HCT116 (cell line): ENCODE data around the gene THAP8. TPM values are rescaled to one million over a fixed set of nuclear protein-coding genes. Genes with fewer than 3 reads are reported as not detected.

Experiments
- ATAC-seq: fragments of 200-7000 bp; cut with Tn5 transposase; 2 replicates; pipeline ENCODE4 v1.9.1; 2020; ENCODE audit warnings: mild to moderate bottlenecking, moderate library complexity
- BruUV-seq: library from RNA; stranded (reverse); fragments of 400-500 nt; replicated peaks from 2 replicates; lab custom pipeline; 2021; lab: Mats Ljungman, UMichigan
- CTCF ChIA-PET: fragments of 300-600 bp; sonication (Branson Sonifier 250); formaldehyde crosslinking; loops from one replicate; lab custom pipeline; 2021; ENCODE audit warnings: antibody characterized with exemption; lab: Charles Lee
- POLR2A ChIA-PET: fragments of 300-600, 350-600 bp; sonication (Branson Sonifier 250); formaldehyde crosslinking; loops from one replicate; lab custom pipeline; 2021; ENCODE audit warnings: antibody characterized with exemption; lab: Charles Lee
- RAD21 ChIA-PET, 2 experiments: fragments of 300-600 bp; sonication (Branson Sonifier 250); formaldehyde crosslinking; loops; one replicate each; lab custom pipeline; 2023; ENCODE audit warnings: low total read pairs in 2 of 2; ENCODE audit not compliant: uncharacterized antibody in 2 of 2, unreplicated experiment in 2 of 2, low non-redundant PET in 1 of 2; lab: Charles Lee
- DNase-seq: peaks from one replicate; pipeline ENCODE4 v3.0.0-alpha.2; 2010; ENCODE audit warnings: low read depth, low spot score
- H2AFZ ChIP-seq: fragments of 200-600 bp; shearing (Covaris generic), sonication (generic); 2 replicates; pipeline ENCODE4 v1.6.1; 2017; ENCODE audit warnings: low read depth, mixed run types, mixed read lengths, antibody characterized with exemption, low read length; ENCODE audit not compliant: poor library complexity, severe bottlenecking
- H3K27ac ChIP-seq: 2 replicates; pipeline ENCODE4 v1.5.1; 2012; ENCODE audit warnings: low read depth, low read length
- H3K27me3 ChIP-seq: fragments of 200-600 bp; sonication (generic); 2 replicates; pipeline ENCODE4 v1.6.1; 2016; ENCODE audit warnings: mixed run types, low read length, mixed read lengths; ENCODE audit not compliant: insufficient read depth
- H3K36me3 ChIP-seq, 2 experiments: fragments of 200-500 bp in 1 of 2; fragments of 200-600 bp in 1 of 2; sonication (Bioruptor generic) in 1 of 2; sonication (generic) in 1 of 2; 2 replicates each; pipeline versions ENCODE4 v1.5.1 to v1.6.1; 2014 to 2016; ENCODE audit warnings: low read length in 2 of 2, inconsistent platforms in 1 of 2, mixed read lengths in 1 of 2, mixed run types in 1 of 2; ENCODE audit not compliant: insufficient read depth in 2 of 2, control insufficient read depth in 1 of 2
- H3K4me1 ChIP-seq, 2 experiments: fragments of 200-600 bp in 1 of 2; sonication (generic) in 1 of 2; 2 replicates each; pipeline versions ENCODE4 v1.5.1 to v1.6.1; 2012 to 2017; ENCODE audit warnings: low read length in 2 of 2, inconsistent platforms in 1 of 2, mild to moderate bottlenecking in 1 of 2, mixed read lengths in 1 of 2, mixed run types in 1 of 2, moderate library complexity in 1 of 2; ENCODE audit not compliant: insufficient read depth in 2 of 2, control insufficient read depth in 1 of 2
- H3K4me2 ChIP-seq: fragments of 200-600 bp; sonication (generic); 2 replicates; pipeline ENCODE4 v1.6.1; 2017; ENCODE audit warnings: mixed run types, low read length, mixed read lengths
- H3K4me3 ChIP-seq, 2 experiments: fragments of 200-600 bp in 1 of 2; sonication (generic) in 1 of 2; replicated peaks in 1 of 2; 2 replicates each; pipeline ENCODE4 v1.5.1; 2011 to 2016; ENCODE audit warnings: low read length in 2 of 2, control low read depth in 1 of 2, low read depth in 1 of 2, mild to moderate bottlenecking in 1 of 2, mixed read lengths in 1 of 2, mixed run types in 1 of 2
- H3K79me2 ChIP-seq: fragments of 200-600 bp; sonication (generic); 2 replicates; pipeline ENCODE4 v1.6.1; 2017; ENCODE audit warnings: mild to moderate bottlenecking, mixed run types, low read length, moderate library complexity, mixed read lengths; ENCODE audit not compliant: insufficient read depth
- H3K9ac ChIP-seq: fragments of 200-600 bp; sonication (generic); 2 replicates; pipeline ENCODE4 v1.6.1; 2016; ENCODE audit warnings: low read length, mixed read lengths
- H3K9me2 ChIP-seq: fragments of 200-600 bp; sonication (generic), shearing (Covaris generic); 2 replicates; pipeline ENCODE4 v1.6.1; 2017; ENCODE audit warnings: mixed run types, mild to moderate bottlenecking, moderate library complexity; ENCODE audit not compliant: insufficient read depth
- H3K9me3 ChIP-seq, 2 experiments: fragments of 200-500 bp in 1 of 2; fragments of 200-600 bp in 1 of 2; sonication (Bioruptor generic) in 1 of 2; sonication (generic) in 1 of 2; 2 replicates each; pipeline ENCODE4 v1.6.1; 2014 to 2017; ENCODE audit warnings: low read length in 2 of 2, mixed read lengths in 2 of 2, inconsistent platforms in 1 of 2, low read depth in 1 of 2, mild to moderate bottlenecking in 1 of 2, mixed run types in 1 of 2, moderate library complexity in 1 of 2; ENCODE audit not compliant: control insufficient read depth in 1 of 2, insufficient read depth in 1 of 2
- H4K20me1 ChIP-seq: fragments of 200-600 bp; sonication (generic), shearing (Covaris generic); 2 replicates; pipeline ENCODE4 v1.6.1; 2017; ENCODE audit warnings: mixed run types, mild to moderate bottlenecking, moderate library complexity; ENCODE audit not compliant: insufficient read depth
- ELF1 ChIP-seq: IDR thresholded peaks from 2 replicates; pipeline ENCODE4 v1.6.1; 2012; ENCODE audit warnings: low read depth, borderline replicate concordance
- EZH2 ChIP-seq: fragments of 200-600 bp; sonication (generic); IDR thresholded peaks from 2 replicates; pipeline ENCODE4 v1.6.1; 2017; ENCODE audit warnings: antibody characterized with exemption, mixed run types
- FOSL1 ChIP-seq: IDR thresholded peaks from 2 replicates; pipeline ENCODE4 v1.6.1; 2012; ENCODE audit warnings: low read depth
- JUND ChIP-seq: IDR thresholded peaks from 2 replicates; pipeline ENCODE4 v1.6.1; 2012
- RAD21 ChIP-seq: IDR thresholded peaks from 2 replicates; pipeline ENCODE4 v1.6.1; 2012; ENCODE audit warnings: low read depth, mild to moderate bottlenecking
- SP1 ChIP-seq: IDR thresholded peaks from 2 replicates; pipeline ENCODE4 v1.6.1; 2012; ENCODE audit warnings: low read depth
- SRF ChIP-seq: IDR thresholded peaks from 2 replicates; pipeline ENCODE4 v1.6.1; 2012; ENCODE audit warnings: low read depth
- ZNF274 ChIP-seq: fragments of 200-500 bp; sonication (Bioruptor generic); IDR thresholded peaks from 2 replicates; pipeline ENCODE4 v1.6.1; 2014; ENCODE audit warnings: mild to moderate bottlenecking, low read depth, low read length, inconsistent platforms
- intact Hi-C: fragments of 100-400 bp; cut with micrococcal nuclease; formaldehyde crosslinking; loops from 2 replicates; pipeline ENCODE4 v1.10.0; 2022
- total RNA-seq: library from RNA; stranded (reverse); gene quantifications from one replicate; pipeline ENCODE4 v1.2.1, GENCODE V29; 2021; ENCODE audit not compliant: unreplicated experiment
- TF ChIP-seq, protein P1 (sequence below): IDR thresholded peaks from 2 replicates; pipeline ENCODE4 v1.6.1; 2012; ENCODE audit warnings: low read depth

Gene THAP8
- total RNA-seq, 1 experiment from 2014 or later = 1.7 TPM

DNA sequence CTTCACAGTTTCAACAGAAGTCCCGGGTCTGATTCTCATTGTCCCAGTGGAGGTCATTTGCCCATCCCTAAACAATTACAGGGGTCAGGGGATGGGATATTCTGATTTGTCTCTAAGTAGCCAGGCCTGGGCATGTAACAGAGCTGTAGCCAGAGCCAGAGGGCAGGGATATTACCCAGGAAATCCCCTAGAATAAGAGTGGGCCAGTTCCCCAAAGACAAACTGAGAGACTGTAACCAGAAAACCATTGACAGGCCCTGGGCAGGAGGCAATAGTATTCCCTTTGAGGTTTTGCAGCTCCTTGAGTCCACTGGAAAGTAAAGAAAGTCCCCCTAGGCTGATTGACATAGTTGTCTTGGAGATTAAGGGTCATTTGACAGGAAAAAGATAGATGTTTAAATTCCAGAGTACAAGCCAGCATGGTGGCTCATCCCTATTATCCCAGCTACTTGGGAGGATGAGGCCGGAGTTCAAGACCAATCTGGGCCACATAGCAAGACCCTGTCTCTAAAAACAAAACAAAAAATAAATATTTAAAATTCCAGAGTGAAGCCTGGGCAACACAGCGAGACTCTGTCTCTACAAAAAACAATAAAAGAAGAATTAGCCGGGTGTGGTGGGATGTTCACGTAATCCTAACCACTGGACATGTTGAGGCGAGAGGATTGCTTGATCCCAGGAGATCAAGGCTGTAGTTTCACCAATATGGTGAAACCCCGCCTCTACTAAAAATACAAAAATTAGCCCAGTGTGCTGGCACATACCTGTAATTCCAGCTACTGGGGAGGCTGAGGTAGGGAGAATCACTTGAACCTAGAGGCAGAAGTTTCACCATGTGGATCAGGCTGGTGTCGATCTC is 60.9 kb downstream of the THAP8 start:
- ChIA-PET CTCF (no interaction called here), RAD21 (no interaction called here), POLR2A (no interaction called here)
- Histone ChIP-seq H3K9ac (no peak overlapping the region), H3K27me3 (no peaks in the 10 kb centered on the region), H3K9me2 (no peaks in the 10 kb centered on the region), H3K4me3 (no peak overlapping the region), H4K20me1 (no peaks in the 10 kb centered on the region), H2AFZ (no peak overlapping the region), H3K27ac (no peak overlapping the region; the same call in 1 of the 2 replicates), H3K9me3 (no peaks in the 10 kb centered on the region), H3K4me1 (peaks cover 13 to 21% of the 10 kb centered on the region in 2 experiments), H3K79me2 (peaks cover 26% of the 10 kb centered on the region), H3K36me3 (0 out of 4 replicates have a peak, but pooled peaks cover 0 to 3% of the 10 kb centered on the region in 2 experiments), H3K4me2 (no peak overlapping the region)
- TF ChIP-seq ZNF274 (no peak), JUND (no peak), SRF (no peak), RAD21 (no peak), SP1 (no peak), FOSL1 (no peak), EZH2 (no peak), ELF1 (no peak)
- TF ChIP-seq, protein P1, sequence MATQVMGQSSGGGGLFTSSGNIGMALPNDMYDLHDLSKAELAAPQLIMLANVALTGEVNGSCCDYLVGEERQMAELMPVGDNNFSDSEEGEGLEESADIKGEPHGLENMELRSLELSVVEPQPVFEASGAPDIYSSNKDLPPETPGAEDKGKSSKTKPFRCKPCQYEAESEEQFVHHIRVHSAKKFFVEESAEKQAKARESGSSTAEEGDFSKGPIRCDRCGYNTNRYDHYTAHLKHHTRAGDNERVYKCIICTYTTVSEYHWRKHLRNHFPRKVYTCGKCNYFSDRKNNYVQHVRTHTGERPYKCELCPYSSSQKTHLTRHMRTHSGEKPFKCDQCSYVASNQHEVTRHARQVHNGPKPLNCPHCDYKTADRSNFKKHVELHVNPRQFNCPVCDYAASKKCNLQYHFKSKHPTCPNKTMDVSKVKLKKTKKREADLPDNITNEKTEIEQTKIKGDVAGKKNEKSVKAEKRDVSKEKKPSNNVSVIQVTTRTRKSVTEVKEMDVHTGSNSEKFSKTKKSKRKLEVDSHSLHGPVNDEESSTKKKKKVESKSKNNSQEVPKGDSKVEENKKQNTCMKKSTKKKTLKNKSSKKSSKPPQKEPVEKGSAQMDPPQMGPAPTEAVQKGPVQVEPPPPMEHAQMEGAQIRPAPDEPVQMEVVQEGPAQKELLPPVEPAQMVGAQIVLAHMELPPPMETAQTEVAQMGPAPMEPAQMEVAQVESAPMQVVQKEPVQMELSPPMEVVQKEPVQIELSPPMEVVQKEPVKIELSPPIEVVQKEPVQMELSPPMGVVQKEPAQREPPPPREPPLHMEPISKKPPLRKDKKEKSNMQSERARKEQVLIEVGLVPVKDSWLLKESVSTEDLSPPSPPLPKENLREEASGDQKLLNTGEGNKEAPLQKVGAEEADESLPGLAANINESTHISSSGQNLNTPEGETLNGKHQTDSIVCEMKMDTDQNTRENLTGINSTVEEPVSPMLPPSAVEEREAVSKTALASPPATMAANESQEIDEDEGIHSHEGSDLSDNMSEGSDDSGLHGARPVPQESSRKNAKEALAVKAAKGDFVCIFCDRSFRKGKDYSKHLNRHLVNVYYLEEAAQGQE = no peak
- no TSS peak for BruUV-seq
- no peak for DNase-seq
- ATAC-seq = no peak
- intact Hi-C loops = no loop called here
